Osteoblast (primary cell): ENCODE data around the gene TRIM60. TPM values are rescaled to one million over a fixed set of nuclear protein-coding genes. Genes with fewer than 3 reads are reported as not detected.

Source experiments
- DNase-seq: peaks from one replicate; pipeline ENCODE4 v3.0.0; 2011; ENCODE audit warnings: low spot score, mixed read lengths; ENCODE audit not compliant: insufficient read length; ENCODE audit errors: missing footprints
- H2AFZ ChIP-seq: 2 replicates; pipeline ENCODE4 v1.6.0; 2011; ENCODE audit warnings: mild to moderate bottlenecking, low read length
- H3K27ac ChIP-seq: 2 replicates; pipeline ENCODE4 v1.5.1; 2011; ENCODE audit warnings: mild to moderate bottlenecking, low read depth, low read length, moderate library complexity
- H3K27me3 ChIP-seq: 2 replicates; pipeline ENCODE4 v1.6.0; 2012; ENCODE audit warnings: mild to moderate bottlenecking, control low read depth, inconsistent platforms, low read length, moderate library complexity; ENCODE audit not compliant: insufficient read depth
- H3K36me3 ChIP-seq: 2 replicates; pipeline ENCODE4 v1.5.1; 2011; ENCODE audit warnings: mild to moderate bottlenecking, low read length, control low read depth, moderate library complexity; ENCODE audit not compliant: insufficient read depth
- H3K4me1 ChIP-seq: 2 replicates; pipeline ENCODE4 v1.5.1; 2011; ENCODE audit warnings: mild to moderate bottlenecking, low read length, control low read depth, moderate library complexity; ENCODE audit not compliant: insufficient read depth
- H3K4me2 ChIP-seq: 2 replicates; pipeline ENCODE4 v1.6.0; 2011; ENCODE audit warnings: mild to moderate bottlenecking, low read length; ENCODE audit not compliant: insufficient read depth
- H3K4me3 ChIP-seq: fragments of 200-600 bp; sonication (generic); 3 replicates; pipeline ENCODE4 v1.5.1; 2012; ENCODE audit warnings: mild to moderate bottlenecking, low read length, inconsistent platforms; ENCODE audit not compliant: insufficient read depth
- H3K79me2 ChIP-seq: 2 replicates; pipeline ENCODE4 v1.6.0; 2012; ENCODE audit warnings: mild to moderate bottlenecking, low read length, control low read depth, inconsistent platforms; ENCODE audit not compliant: insufficient read depth
- H3K9me3 ChIP-seq: 2 replicates; pipeline ENCODE4 v1.5.1; 2011; ENCODE audit warnings: low read depth, low read length, control low read depth
- H4K20me1 ChIP-seq: 2 replicates; pipeline ENCODE4 v1.6.0; 2012; ENCODE audit warnings: mild to moderate bottlenecking, low read length, control low read depth; ENCODE audit not compliant: insufficient read depth
- CTCF ChIP-seq: IDR thresholded peaks from 2 replicates; pipeline ENCODE4 v1.5.1; 2011; ENCODE audit warnings: mild to moderate bottlenecking, low read depth, low read length, moderate library complexity; ENCODE audit errors: extremely low read depth
- total RNA-seq: library from RNA; depleted of rRNA; stranded (reverse); fragments of >200 nt; gene quantifications from 2 replicates; pipeline ENCODE4 v1.2.3, GENCODE V29; 2012

The TRIM60 gene
- total RNA-seq, 1 donor, result not detected

GRCh38 chr4:165055601-165056000 is 23.8 kb downstream of the TRIM60 start:
- Histone ChIP-seq H3K36me3 (no peaks in the 10 kb centered on the region), H3K4me1 (no peaks in the 10 kb centered on the region), H2AFZ (no peak overlapping the region), H3K79me2 (no peaks in the 10 kb centered on the region), H3K27ac (no peak overlapping the region), H4K20me1 (no peaks in the 10 kb centered on the region), H3K4me3 (no peak overlapping the region), H3K9me3 (no peaks in the 10 kb centered on the region), H3K4me2 (no peak overlapping the region), H3K27me3 (no peaks in the 10 kb centered on the region)
- no peak for DNase-seq
- TF ChIP-seq CTCF, result no peak

- no peak overlapping the region for H2AFZ ChIP-seq
- DNase-seq, result no peak
- no peaks in the 10 kb centered on the region for H3K9me3 ChIP-seq
- no peaks in the 10 kb centered on the region for H3K36me3 ChIP-seq
- H3K4me2 ChIP-seq, result no peak overlapping the region
- H4K20me1 ChIP-seq, result no peaks in the 10 kb centered on the region
- H3K79me2 ChIP-seq, result no peaks in the 10 kb centered on the region
- H3K4me3 ChIP-seq, result no peak overlapping the region
- H3K4me1 ChIP-seq, result no peaks in the 10 kb centered on the region
- TF ChIP-seq CTCF, result no peak
- no peaks in the 10 kb centered on the region for H3K27me3 ChIP-seq
- no peak overlapping the region for H3K27ac ChIP-seq
Measured at GRCh38 chr4:165058666-165059065, 26.9 kb downstream of the TRIM60 start.

- H3K4me2 ChIP-seq, result no peak overlapping the region
- H3K36me3 ChIP-seq, result no peaks in the 10 kb centered on the region
- no peak for DNase-seq
- H3K4me1 ChIP-seq, result no peaks in the 10 kb centered on the region
- H3K27ac ChIP-seq, result no peak overlapping the region
- H3K79me2 ChIP-seq, result no peaks in the 10 kb centered on the region
- H3K4me3 ChIP-seq, result no peak overlapping the region
- H3K27me3 ChIP-seq, result no peaks in the 10 kb centered on the region
- TF ChIP-seq CTCF, result no peak
- H4K20me1 ChIP-seq, result no peaks in the 10 kb centered on the region
- no peak overlapping the region for H2AFZ ChIP-seq
- H3K9me3 ChIP-seq, result no peaks in the 10 kb centered on the region
Measured at GRCh38 chr4:165059386-165059785, 27.6 kb downstream of the TRIM60 start.

GRCh38 chr4:165060938-165061337 is 29.1 kb downstream of the TRIM60 start:
- H3K79me2 ChIP-seq, result no peaks in the 10 kb centered on the region
- H3K4me3 ChIP-seq, result no peak overlapping the region
- H3K27me3 ChIP-seq, result no peaks in the 10 kb centered on the region
- H2AFZ ChIP-seq, result peak overlapping the region; percentile 15
- no peak overlapping the region for H3K4me2 ChIP-seq
- H4K20me1 ChIP-seq, result no peaks in the 10 kb centered on the region
- H3K27ac ChIP-seq, result no peak overlapping the region
- H3K9me3 ChIP-seq, result no peaks in the 10 kb centered on the region
- no peak for DNase-seq
- TF ChIP-seq CTCF, result peak; percentile 12
- H3K4me1 ChIP-seq, result no peaks in the 10 kb centered on the region
- no peaks in the 10 kb centered on the region for H3K36me3 ChIP-seq
